Esophagus squamous epithelium (tissue), 4 donors: ENCODE measurements around the gene CHD6.

Experiments
- POLR2A ChIP-seq, 4 donors: fragments of 450-650 bp; IDR thresholded peaks; one replicate each; pipeline ENCODE4 v1.6.1; 2017; ENCODE audit warnings: antibody characterized with exemption in 4 of 4, mild to moderate bottlenecking in 4 of 4, moderate library complexity in 3 of 4
- TF ChIP-seq, protein P1 (sequence below), 6 experiments: fragments of 450-650 bp in 4 of 6; fragments of 200-600 bp in 2 of 6; sonication (generic) in 2 of 6; IDR thresholded peaks; one replicate each; pipeline ENCODE4 v1.5.1; 2016 to 2019; ENCODE audit warnings: antibody characterized with exemption in 6 of 6, mild to moderate bottlenecking in 4 of 6, moderate library complexity in 4 of 6

DNA sequence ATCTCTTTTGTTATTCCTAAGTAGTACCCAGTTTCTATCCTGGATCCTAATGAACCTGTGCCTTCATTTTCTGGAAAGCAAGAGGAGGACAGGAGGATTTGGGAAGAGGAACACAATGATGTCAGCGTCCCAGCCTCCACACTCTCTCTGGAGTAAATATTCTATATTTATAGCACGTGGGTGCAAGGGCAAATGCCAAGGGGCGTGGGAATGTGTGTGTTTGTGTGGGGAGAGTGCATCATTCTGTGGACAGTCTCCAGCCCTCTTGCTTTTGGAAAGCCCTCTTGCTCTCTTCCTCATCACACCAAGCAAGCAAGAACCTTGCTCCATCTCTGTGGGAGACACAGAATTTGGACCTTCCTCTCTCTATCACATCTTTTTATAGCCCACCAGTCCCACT lies 148.3 kb downstream of the CHD6 start:
- TF ChIP-seq, protein P1, sequence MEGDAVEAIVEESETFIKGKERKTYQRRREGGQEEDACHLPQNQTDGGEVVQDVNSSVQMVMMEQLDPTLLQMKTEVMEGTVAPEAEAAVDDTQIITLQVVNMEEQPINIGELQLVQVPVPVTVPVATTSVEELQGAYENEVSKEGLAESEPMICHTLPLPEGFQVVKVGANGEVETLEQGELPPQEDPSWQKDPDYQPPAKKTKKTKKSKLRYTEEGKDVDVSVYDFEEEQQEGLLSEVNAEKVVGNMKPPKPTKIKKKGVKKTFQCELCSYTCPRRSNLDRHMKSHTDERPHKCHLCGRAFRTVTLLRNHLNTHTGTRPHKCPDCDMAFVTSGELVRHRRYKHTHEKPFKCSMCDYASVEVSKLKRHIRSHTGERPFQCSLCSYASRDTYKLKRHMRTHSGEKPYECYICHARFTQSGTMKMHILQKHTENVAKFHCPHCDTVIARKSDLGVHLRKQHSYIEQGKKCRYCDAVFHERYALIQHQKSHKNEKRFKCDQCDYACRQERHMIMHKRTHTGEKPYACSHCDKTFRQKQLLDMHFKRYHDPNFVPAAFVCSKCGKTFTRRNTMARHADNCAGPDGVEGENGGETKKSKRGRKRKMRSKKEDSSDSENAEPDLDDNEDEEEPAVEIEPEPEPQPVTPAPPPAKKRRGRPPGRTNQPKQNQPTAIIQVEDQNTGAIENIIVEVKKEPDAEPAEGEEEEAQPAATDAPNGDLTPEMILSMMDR (IDR thresholded peaks at IDR 0.05) = no peak
- TF ChIP-seq POLR2A (IDR thresholded peaks at IDR 0.05) = no peak
